NT2/D1 (cell line): ENCODE results near the gene DICER1.

ENCODE experiments used
- DNase-seq: peaks from one replicate; pipeline ENCODE4 v3.0.0-alpha.2; 2011; ENCODE audit warnings: low read depth, low spot score
- H3K27me3 ChIP-seq: 2 replicates; pipeline ENCODE4 v1.6.0; 2011; ENCODE audit warnings: mild to moderate bottlenecking; ENCODE audit not compliant: insufficient read length, insufficient read depth
- H3K36me3 ChIP-seq: 2 replicates; pipeline ENCODE4 v1.6.1; 2011; ENCODE audit warnings: mild to moderate bottlenecking, low read length, mixed read lengths; ENCODE audit not compliant: insufficient read depth, insufficient read length
- H3K4me1 ChIP-seq: 2 replicates; pipeline ENCODE4 v1.5.1; 2011; ENCODE audit not compliant: insufficient read depth, insufficient read length
- H3K4me3 ChIP-seq: 2 replicates; pipeline ENCODE4 v1.5.1; 2011; ENCODE audit warnings: low read depth; ENCODE audit not compliant: insufficient read length
- H3K9ac ChIP-seq: 2 replicates; pipeline ENCODE4 v1.6.0; 2011; ENCODE audit warnings: low read depth; ENCODE audit not compliant: insufficient read length
- H3K9me3 ChIP-seq: 2 replicates; pipeline ENCODE4 v1.5.1; 2011; ENCODE audit warnings: mild to moderate bottlenecking, low read length; ENCODE audit not compliant: insufficient read depth
- SUZ12 ChIP-seq: IDR thresholded peaks from 2 replicates; pipeline ENCODE4 v1.6.1; 2011; ENCODE audit not compliant: insufficient read length, insufficient read depth; ENCODE audit errors: extremely low read depth
- YY1 ChIP-seq: IDR thresholded peaks from 2 replicates; pipeline ENCODE4 v1.6.1; 2011; ENCODE audit not compliant: insufficient read length, insufficient read depth
- ZNF274 ChIP-seq: IDR thresholded peaks from 2 replicates; pipeline ENCODE4 v1.6.1; 2011; ENCODE audit warnings: mild to moderate bottlenecking, low read depth, low read length

Gene DICER1

DNA sequence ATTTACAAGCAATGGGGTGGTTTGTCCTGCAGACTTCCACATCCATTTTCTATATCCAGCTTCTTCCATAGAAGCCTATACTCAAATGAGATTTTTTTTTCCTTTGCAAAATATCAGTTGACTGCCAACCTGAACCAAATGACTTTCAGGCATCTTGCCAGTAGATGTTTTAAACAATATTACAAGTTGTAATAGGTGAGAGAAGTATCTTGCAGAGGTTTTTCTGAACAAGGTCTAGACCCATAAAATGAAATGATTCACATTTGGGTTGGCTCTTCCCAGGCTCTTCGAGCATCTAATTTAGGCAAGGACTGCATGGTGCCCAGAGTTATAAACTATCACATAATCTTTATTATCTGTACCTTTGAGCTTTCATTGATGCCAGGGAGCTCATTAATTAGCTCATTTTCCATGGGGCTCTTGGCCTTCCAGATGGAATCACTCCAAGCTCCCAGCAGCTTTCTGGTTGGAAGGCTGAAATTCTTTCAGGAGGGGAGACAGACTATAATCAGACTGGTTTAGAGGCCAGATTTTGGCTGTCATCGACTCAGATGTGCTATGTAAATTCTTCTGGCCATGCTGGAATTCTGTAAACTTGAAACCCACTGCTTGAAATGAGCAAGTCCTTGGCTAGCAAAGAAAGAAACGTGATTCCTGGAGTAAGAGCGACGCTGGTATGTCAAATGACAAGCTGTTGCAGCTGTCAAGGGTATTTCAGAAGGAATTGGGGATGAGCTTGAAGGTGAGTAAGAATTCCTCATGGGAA lies 32.2 kb upstream of the DICER1 start:
- no peak for DNase-seq
- no peak overlapping the region for H3K9ac ChIP-seq
- H3K36me3 ChIP-seq, result no peaks in the 10 kb centered on the region
- peaks cover 10% of the 10 kb centered on the region for H3K4me1 ChIP-seq
- TF ChIP-seq SUZ12 (no peak), YY1 (no peak), ZNF274 (no peak)
- H3K9me3 ChIP-seq, result 0 out of 2 replicates have a peak, but pooled peaks cover 4% of the 10 kb centered on the region
- no peaks in the 10 kb centered on the region for H3K27me3 ChIP-seq
- H3K4me3 ChIP-seq, result no peak overlapping the region

DNA sequence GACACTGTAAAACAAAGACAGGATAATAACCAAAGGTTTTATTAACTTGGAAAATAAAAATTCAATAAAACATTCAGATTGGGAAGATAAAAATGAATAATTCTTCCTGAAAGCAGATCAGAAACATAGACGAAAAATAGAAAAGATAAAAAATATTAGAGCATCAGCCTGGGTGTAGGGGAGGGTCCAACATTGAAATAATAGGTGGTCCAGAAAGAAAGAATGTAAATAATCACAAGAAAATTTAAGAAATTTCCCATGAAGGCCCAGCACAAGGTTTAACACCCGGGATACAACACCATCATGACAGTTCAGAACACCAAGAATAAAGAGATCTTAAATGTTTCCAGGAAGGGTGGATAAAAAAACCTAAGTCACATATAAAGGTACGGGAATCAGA lies 31.1 kb upstream of the DICER1 start:
- Histone ChIP-seq H3K9ac (no peak overlapping the region), H3K27me3 (no peaks in the 10 kb centered on the region), H3K36me3 (no peaks in the 10 kb centered on the region), H3K4me1 (peaks cover 10% of the 10 kb centered on the region), H3K9me3 (0 out of 2 replicates have a peak, but pooled peaks cover 4% of the 10 kb centered on the region), H3K4me3 (no peak overlapping the region)
- no peak for TF ChIP-seq YY1
- TF ChIP-seq SUZ12, result no peak
- no peak for DNase-seq

DNA sequence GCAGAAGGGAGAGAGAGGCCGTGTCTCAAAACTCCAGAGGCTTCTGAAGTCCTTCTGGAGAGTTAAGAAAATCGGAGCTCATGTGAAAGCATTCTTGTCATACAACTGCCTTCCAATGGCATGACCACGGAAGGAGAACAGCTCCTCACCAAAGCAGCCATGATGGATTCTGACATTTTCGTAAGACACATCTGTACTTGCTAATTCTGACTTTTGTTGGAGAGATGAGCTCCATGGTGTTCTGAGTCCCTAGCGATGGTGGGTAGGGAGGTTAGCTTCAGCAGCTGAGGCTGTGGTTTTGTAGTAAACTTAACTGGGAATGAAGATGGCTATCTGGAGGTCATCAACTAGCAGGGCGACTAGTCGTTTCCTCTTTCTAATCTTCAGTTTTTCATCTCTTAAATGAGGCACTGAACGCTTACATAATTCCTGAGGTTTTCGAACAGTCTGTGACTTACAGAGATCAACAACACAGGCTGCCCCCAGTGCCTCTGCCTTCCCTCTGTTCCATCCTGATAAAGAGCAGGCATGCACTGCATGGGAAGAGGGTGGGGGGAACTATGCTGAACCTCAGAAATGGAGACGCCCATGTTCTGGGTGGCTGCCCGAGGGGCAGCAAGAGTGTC lies 28.6 kb upstream of the DICER1 start:
- Histone ChIP-seq H3K9me3 (0 out of 2 replicates have a peak, but pooled peaks cover 4% of the 10 kb centered on the region), H3K27me3 (no peaks in the 10 kb centered on the region), H3K36me3 (no peaks in the 10 kb centered on the region), H3K9ac (no peak overlapping the region), H3K4me1 (peaks cover 8% of the 10 kb centered on the region), H3K4me3 (no peak overlapping the region)
- no peak for DNase-seq
- TF ChIP-seq YY1 (no peak), ZNF274 (no peak)

DNA sequence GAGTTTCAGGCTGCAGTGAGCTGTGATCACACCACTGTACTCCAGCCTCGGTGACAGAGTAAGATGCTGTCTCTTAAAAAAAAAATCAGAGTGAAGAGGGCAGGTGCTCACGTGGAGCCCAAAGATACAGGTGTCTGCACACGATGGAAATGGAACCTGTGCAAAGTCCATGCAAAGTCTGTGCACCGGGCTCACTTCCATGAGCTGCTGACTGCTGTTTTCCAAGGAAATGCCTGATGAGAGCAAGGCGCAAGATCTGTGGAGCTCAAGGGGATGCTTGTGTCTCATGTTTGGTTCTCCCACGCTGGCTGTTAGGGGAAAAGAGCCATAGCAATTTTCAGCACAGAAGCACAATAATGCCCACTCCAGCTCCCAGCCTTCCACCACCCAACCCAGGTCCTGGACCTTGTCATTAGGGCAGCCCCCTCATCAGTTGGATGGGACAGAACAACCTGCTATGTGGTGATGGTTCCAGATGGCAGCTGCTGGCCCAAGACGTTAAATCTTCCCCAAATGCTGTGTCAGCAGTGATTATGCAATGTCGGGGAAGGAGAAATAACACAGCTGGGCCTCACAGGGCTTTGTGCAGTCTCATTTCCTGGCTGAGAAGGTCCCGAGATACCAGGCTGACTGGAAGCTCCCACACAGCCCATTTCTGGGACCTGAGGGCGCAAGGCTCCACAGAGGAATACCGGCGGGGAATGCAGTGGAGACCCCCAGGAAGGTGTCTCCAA lies 27.9 kb upstream of the DICER1 start:
- Histone ChIP-seq H3K27me3 (no peaks in the 10 kb centered on the region), H3K4me3 (no peak overlapping the region), H3K9me3 (0 out of 2 replicates have a peak, but pooled peaks cover 4% of the 10 kb centered on the region), H3K36me3 (no peaks in the 10 kb centered on the region), H3K9ac (no peak overlapping the region), H3K4me1 (peaks cover 3% of the 10 kb centered on the region)
- no peak for TF ChIP-seq ZNF274
- no peak for TF ChIP-seq YY1
- no peak for TF ChIP-seq SUZ12
- no peak for DNase-seq

DNA sequence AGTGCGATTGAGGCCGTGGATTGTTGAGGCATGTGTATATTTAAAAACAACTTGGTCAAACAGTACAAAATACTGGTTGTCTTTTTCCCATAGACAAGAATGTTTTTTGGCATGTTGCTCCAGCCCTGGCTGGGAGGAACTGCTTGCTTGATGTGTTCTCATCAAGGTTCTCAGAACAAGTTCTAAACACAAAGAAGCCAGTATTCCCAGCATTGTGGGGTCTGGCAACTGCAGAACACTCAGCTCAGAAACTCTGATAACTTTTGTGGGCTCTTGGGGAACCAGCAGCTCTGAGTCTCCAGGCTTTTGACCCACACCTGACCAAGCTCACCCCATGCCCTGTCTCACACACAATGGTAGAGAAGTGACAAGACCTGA lies 27.1 kb upstream of the DICER1 start:
- no peaks in the 10 kb centered on the region for H3K27me3 ChIP-seq
- no peak overlapping the region for H3K4me3 ChIP-seq
- DNase-seq, result no peak
- H3K9me3 ChIP-seq, result 0 out of 2 replicates have a peak, but pooled peaks cover 4% of the 10 kb centered on the region
- H3K9ac ChIP-seq, result no peak overlapping the region
- no peak for TF ChIP-seq ZNF274
- TF ChIP-seq YY1, result no peak
- TF ChIP-seq SUZ12, result no peak
- H3K4me1 ChIP-seq, result no peaks in the 10 kb centered on the region
- no peaks in the 10 kb centered on the region for H3K36me3 ChIP-seq

DNA sequence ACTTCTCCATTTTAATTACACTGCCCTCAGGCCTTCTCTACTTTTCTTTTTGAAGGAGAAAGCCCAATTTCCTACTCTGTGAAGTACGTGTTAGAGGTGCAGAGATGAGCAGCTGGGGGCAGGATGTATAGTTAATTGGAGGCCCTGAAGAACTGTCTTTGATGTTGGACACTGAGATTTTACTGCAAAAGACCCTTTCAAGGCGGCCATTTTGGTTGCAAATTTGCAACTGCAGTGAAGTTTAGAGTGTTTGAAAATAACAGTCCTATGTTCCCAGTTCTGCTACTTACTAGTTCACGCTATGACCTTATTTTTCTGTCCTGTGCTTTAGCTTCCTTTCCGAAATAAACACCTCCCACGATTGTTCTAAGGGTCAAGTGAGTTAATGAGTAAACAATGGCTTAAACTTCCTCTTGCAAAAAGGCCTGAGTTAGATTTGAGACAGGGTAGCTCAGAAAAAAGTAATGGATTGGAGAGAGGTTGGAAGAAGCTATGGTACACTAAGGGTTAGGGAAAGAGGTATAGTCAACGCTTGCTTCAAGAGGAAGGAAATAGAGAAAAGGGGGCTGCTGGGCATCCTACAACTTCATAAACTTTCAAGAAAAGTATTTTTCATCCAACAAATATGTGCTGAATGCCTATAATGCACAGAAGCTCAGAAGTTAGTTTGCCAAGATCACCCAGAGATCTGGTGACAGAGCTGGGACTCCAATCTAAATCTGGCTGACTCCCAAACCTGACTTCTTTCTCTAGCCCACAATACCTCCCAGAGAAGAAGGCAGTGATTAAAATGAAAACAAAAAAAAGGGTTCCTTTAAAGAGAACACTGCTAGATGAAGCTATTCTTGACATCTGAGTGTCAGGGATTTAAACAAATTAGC lies 26.4 kb upstream of the DICER1 start:
- Histone ChIP-seq H3K4me1 (no peaks in the 10 kb centered on the region), H3K9ac (no peak overlapping the region), H3K9me3 (0 out of 2 replicates have a peak, but pooled peaks cover 4% of the 10 kb centered on the region), H3K36me3 (no peaks in the 10 kb centered on the region), H3K4me3 (no peak overlapping the region), H3K27me3 (no peaks in the 10 kb centered on the region)
- no peak for TF ChIP-seq ZNF274
- TF ChIP-seq SUZ12, result no peak
- TF ChIP-seq YY1, result no peak
- DNase-seq, result no peak
